ENCODE measurements around the gene CDH22.

The CDH22 gene

GRCh38 chr20:46285740-46286139 lies 22.6 kb downstream of the CDH22 start:
- no peak for ATAC-seq (replicated peaks)
- H3K4me3 Mint-ChIP-seq = no peak overlapping the region
- H3K9me3 Mint-ChIP-seq = no peaks in the 10 kb centered on the region
- H3K36me3 Mint-ChIP-seq = no peaks in the 10 kb centered on the region
- no peak for DNase-seq
- H3K27me3 Mint-ChIP-seq = peaks cover 32 to 33% of the 10 kb centered on the region in 2 donors
- no peak overlapping the region for H3K27ac Mint-ChIP-seq
- H3K4me1 Mint-ChIP-seq = no peaks in the 10 kb centered on the region

- H3K9me3 Mint-ChIP-seq = no peaks in the 10 kb centered on the region
- H3K4me1 Mint-ChIP-seq = no peaks in the 10 kb centered on the region
- H3K36me3 Mint-ChIP-seq = no peaks in the 10 kb centered on the region
- H3K4me3 Mint-ChIP-seq = no peak overlapping the region
- no peak overlapping the region for H3K27ac Mint-ChIP-seq
- DNase-seq (no peak), ATAC-seq (replicated peaks) (no peak)
- peaks cover 31 to 36% of the 10 kb centered on the region in 2 donors for H3K27me3 Mint-ChIP-seq
Observed at GRCh38 chr20:46285072-46285471, 23.2 kb downstream of the CDH22 start.

- Mint-ChIP-seq H3K36me3 (no peaks in the 10 kb centered on the region), H3K27ac (no peak overlapping the region), H3K4me1 (no peaks in the 10 kb centered on the region), H3K27me3 (peaks cover 31 to 41% of the 10 kb centered on the region in 2 donors), H3K9me3 (no peaks in the 10 kb centered on the region), H3K4me3 (no peak overlapping the region)
- ATAC-seq (replicated peaks) (no peak), DNase-seq (no peak)
Observed at GRCh38 chr20:46284040-46284427, 24.3 kb downstream of the CDH22 start.

GRCh38 chr20:46283426-46284039 lies 24.8 kb downstream of the CDH22 start:
- Mint-ChIP-seq H3K27ac (no peak overlapping the region), H3K27me3 (peaks cover 31 to 45% of the 10 kb centered on the region in 2 donors)
- ATAC-seq (replicated peaks) = no peak

GRCh38 chr20:46282669-46283068 lies 25.6 kb downstream of the CDH22 start:
- ATAC-seq (replicated peaks) (no peak), DNase-seq (no peak)
- H3K9me3 Mint-ChIP-seq = no peaks in the 10 kb centered on the region
- no peak overlapping the region for H3K4me3 Mint-ChIP-seq
- H3K27me3 Mint-ChIP-seq = peaks cover 36 to 52% of the 10 kb centered on the region in 2 donors
- no peaks in the 10 kb centered on the region for H3K4me1 Mint-ChIP-seq
- H3K36me3 Mint-ChIP-seq = no peaks in the 10 kb centered on the region
- H3K27ac Mint-ChIP-seq = no peak overlapping the region

More at GRCh38 chr20:46283426-46284039, 24.8 kb downstream of the CDH22 start:
- no peaks in the 10 kb centered on the region for H3K4me1 Mint-ChIP-seq
- no peaks in the 10 kb centered on the region for H3K9me3 Mint-ChIP-seq
- H3K4me3 Mint-ChIP-seq = no peak overlapping the region
- no peak for DNase-seq
- no peaks in the 10 kb centered on the region for H3K36me3 Mint-ChIP-seq

GRCh38 chr20:46279103-46279502 lies 29.2 kb downstream of the CDH22 start:
- ATAC-seq (replicated peaks) = no peak
- Mint-ChIP-seq H3K27me3 (peaks cover 51 to 67% of the 10 kb centered on the region in 2 donors), H3K27ac (no peak overlapping the region), H3K9me3 (peaks cover 0 to 4% of the 10 kb centered on the region in 2 donors), H3K4me1 (no peaks in the 10 kb centered on the region), H3K4me3 (no peak overlapping the region), H3K36me3 (no peaks in the 10 kb centered on the region)
- DNase-seq = no peak

GRCh38 chr20:46277602-46278001 lies 30.7 kb downstream of the CDH22 start:
- H3K9me3 Mint-ChIP-seq = peaks cover 4 to 9% of the 10 kb centered on the region in 2 donors
- DNase-seq = no peak
- H3K27ac Mint-ChIP-seq = no peak overlapping the region
- H3K36me3 Mint-ChIP-seq = no peaks in the 10 kb centered on the region
- no peaks in the 10 kb centered on the region for H3K4me1 Mint-ChIP-seq
- peaks cover 49 to 61% of the 10 kb centered on the region in 2 donors for H3K27me3 Mint-ChIP-seq
- H3K4me3 Mint-ChIP-seq = no peak overlapping the region
- ATAC-seq (replicated peaks) = no peak

- no peak overlapping the region for H3K27ac Mint-ChIP-seq
- peaks cover 49 to 65% of the 10 kb centered on the region in 2 donors for H3K27me3 Mint-ChIP-seq
- no peaks in the 10 kb centered on the region for H3K4me1 Mint-ChIP-seq
- H3K4me3 Mint-ChIP-seq = no peak overlapping the region
- no peak for DNase-seq
- H3K9me3 Mint-ChIP-seq = peaks cover 8 to 17% of the 10 kb centered on the region in 2 donors
- ATAC-seq (replicated peaks) = no peak
- H3K36me3 Mint-ChIP-seq = peaks cover 0 to 3% of the 10 kb centered on the region in 2 donors
Observed at GRCh38 chr20:46276531-46276930, 31.8 kb downstream of the CDH22 start.

- DNase-seq = no peak
- Mint-ChIP-seq H3K36me3 (peaks cover 0 to 3% of the 10 kb centered on the region in 2 donors), H3K27me3 (peaks cover 52 to 60% of the 10 kb centered on the region in 2 donors), H3K4me3 (no peak overlapping the region), H3K4me1 (no peaks in the 10 kb centered on the region), H3K9me3 (peaks cover 9 to 17% of the 10 kb centered on the region in 2 donors), H3K27ac (no peak overlapping the region)
- ATAC-seq (replicated peaks) = no peak
Observed at GRCh38 chr20:46275091-46275490, 33.2 kb downstream of the CDH22 start.

GRCh38 chr20:46273717-46274116 lies 34.6 kb downstream of the CDH22 start:
- Mint-ChIP-seq H3K36me3 (peaks cover 0 to 3% of the 10 kb centered on the region in 2 donors), H3K4me3 (no peak overlapping the region), H3K27me3 (peaks cover 64 to 66% of the 10 kb centered on the region in 2 donors), H3K9me3 (peaks cover 9 to 17% of the 10 kb centered on the region in 2 donors), H3K4me1 (no peaks in the 10 kb centered on the region), H3K27ac (no peak overlapping the region)
- DNase-seq (no peak), ATAC-seq (replicated peaks) (no peak)

GRCh38 chr20:46272389-46273047 lies 35.8 kb downstream of the CDH22 start:
- Mint-ChIP-seq H3K36me3 (peaks cover 0 to 3% of the 10 kb centered on the region in 2 donors), H3K27me3 (peaks cover 56 to 61% of the 10 kb centered on the region in 2 donors), H3K27ac (no peak overlapping the region), H3K4me3 (no peak overlapping the region), H3K4me1 (no peaks in the 10 kb centered on the region), H3K9me3 (peaks cover 9 to 17% of the 10 kb centered on the region in 2 donors)
- DNase-seq = no peak
- ATAC-seq (replicated peaks) = no peak

GRCh38 chr20:46270977-46271744 lies 37.1 kb downstream of the CDH22 start:
- Mint-ChIP-seq H3K4me3 (no peak overlapping the region), H3K9me3 (peaks cover 9 to 17% of the 10 kb centered on the region in 2 donors), H3K36me3 (peaks cover 0 to 3% of the 10 kb centered on the region in 2 donors), H3K27ac (no peak overlapping the region), H3K4me1 (no peaks in the 10 kb centered on the region), H3K27me3 (peaks cover 44 to 53% of the 10 kb centered on the region in 2 donors)
- ATAC-seq (replicated peaks) (no peak), DNase-seq (no peak)

GRCh38 chr20:46269372-46269771 lies 38.9 kb downstream of the CDH22 start:
- no peak for DNase-seq
- Mint-ChIP-seq H3K4me1 (no peaks in the 10 kb centered on the region), H3K36me3 (peaks cover 0 to 9% of the 10 kb centered on the region in 2 donors), H3K27ac (no peak overlapping the region), H3K9me3 (peaks cover 15 to 19% of the 10 kb centered on the region in 2 donors), H3K4me3 (no peak overlapping the region), H3K27me3 (peaks cover 45 to 65% of the 10 kb centered on the region in 2 donors)
- ATAC-seq (replicated peaks) = no peak

- H3K4me1 Mint-ChIP-seq = no peaks in the 10 kb centered on the region
- peaks cover 14 to 18% of the 10 kb centered on the region in 2 donors for H3K9me3 Mint-ChIP-seq
- H3K27me3 Mint-ChIP-seq = peaks cover 51 to 65% of the 10 kb centered on the region in 2 donors
- DNase-seq = no peak
- ATAC-seq (replicated peaks) = no peak
- H3K27ac Mint-ChIP-seq = peak overlapping the region; percentile 16
- no peak overlapping the region for H3K4me3 Mint-ChIP-seq
- H3K36me3 Mint-ChIP-seq = peaks cover 0 to 9% of the 10 kb centered on the region in 2 donors
Observed at GRCh38 chr20:46268662-46269061, 39.6 kb downstream of the CDH22 start.
